PFSK-1 (cell line): Measurements from ENCODE around the gene TTLL5.

Source experiments
- POLR2AphosphoS5 ChIP-seq: IDR thresholded peaks from 2 replicates; pipeline ENCODE4 v1.6.1; 2012; ENCODE audit warnings: low read depth, mild to moderate bottlenecking, control low read depth, low read length, moderate library complexity
- REST ChIP-seq, 2 experiments: IDR thresholded peaks; 2 replicates each; pipeline versions ENCODE4 v1.6.1 to v1.8.0; 2011 to 2012; ENCODE audit warnings: low read depth in 2 of 2, low read length in 2 of 2, control low read depth in 1 of 2, inconsistent platforms in 1 of 2, mild to moderate bottlenecking in 1 of 2, moderate library complexity in 1 of 2; ENCODE audit not compliant: insufficient read depth in 1 of 2
- SIN3A ChIP-seq: IDR thresholded peaks from 2 replicates; pipeline ENCODE4 v1.6.1; 2012; ENCODE audit warnings: mild to moderate bottlenecking, low read length, moderate library complexity, borderline replicate concordance; ENCODE audit not compliant: insufficient read depth
- TAF1 ChIP-seq: IDR thresholded peaks from 2 replicates; pipeline ENCODE4 v1.6.1; 2012; ENCODE audit warnings: low read length, control low read depth, borderline replicate concordance; ENCODE audit not compliant: insufficient read depth

GRCh38 chr14:75941030-75941429 lies 280.0 kb downstream of the TTLL5 start:
- TF ChIP-seq POLR2AphosphoS5, result no peak
- TF ChIP-seq TAF1, result no peak
- no peak for TF ChIP-seq SIN3A
- no peak for TF ChIP-seq REST (IDR thresholded peaks at IDR 0.05; ENCODE audit: insufficient read depth in 1 of 2, low read depth in 2 of 2, low read length in 2 of 2)
